SK-MEL-5 (cell line): ENCODE results near the gene CACNA1C. TPM values are rescaled to one million over a fixed set of nuclear protein-coding genes. Genes with fewer than 3 reads are reported as not detected.
"Not testable (repeated sequence)": the region's sequence is repeated elsewhere in the genome, so short reads cannot be mapped to it uniquely, and the experiment has no call there.

ENCODE experiments used
- DNase-seq: peaks from one replicate; pipeline ENCODE4 v3.0.0-alpha.2; 2016; ENCODE audit warnings: low read depth, low spot score
- in situ Hi-C: cut with HindIII; loops from 2 replicates; pipeline ENCODE4 v1.10.0; 2016; ENCODE audit warnings: low sequenced_read_pairs, high pct_unique_total_duplicates, low pct_unique_long_range_greater_than_20kb
- total RNA-seq: library from RNA; depleted of rRNA; stranded (reverse); fragments of >200 nt; shearing (Covaris generic); gene quantifications from 2 replicates; pipeline ENCODE4 v1.2.3, GENCODE V29; 2014

CACNA1C gene
- total RNA-seq, 1 experiment from 2014 or later, result 0.05 TPM

GRCh38 chr12:2677142-2677880 lies 624.5 kb downstream of the CACNA1C start:
- in situ Hi-C loops, result no loop called here
- DNase-seq, result no peak

- in situ Hi-C loops, result no loop called here
- DNase-seq, result no peak
These were observed 625.6 kb downstream of the CACNA1C start for GRCh38 chr12:2678426-2678825.

GRCh38 chr12:2679068-2679815 lies 626.5 kb downstream of the CACNA1C start:
- in situ Hi-C loops, result no loop called here
- no peak for DNase-seq

- in situ Hi-C loops, result no loop called here
- no peak for DNase-seq
These were observed 627.3 kb downstream of the CACNA1C start for GRCh38 chr12:2679816-2680675.

GRCh38 chr12:2680676-2681039 lies 627.9 kb downstream of the CACNA1C start:
- in situ Hi-C loops, result no loop called here

GRCh38 chr12:2681450-2682205 lies 628.8 kb downstream of the CACNA1C start:
- no peak for DNase-seq
- in situ Hi-C loops, result no loop called here

More at GRCh38 chr12:2680676-2681039, 627.9 kb downstream of the CACNA1C start:
- DNase-seq, result no peak

- peak; percentile 71 for DNase-seq
- in situ Hi-C loops, result no loop called here
These were observed 629.8 kb downstream of the CACNA1C start for GRCh38 chr12:2682296-2683251.

- DNase-seq, result no peak
- in situ Hi-C loops, result no loop called here
These were observed 630.7 kb downstream of the CACNA1C start for GRCh38 chr12:2683283-2684025.

GRCh38 chr12:2684026-2684325 lies 631.2 kb downstream of the CACNA1C start:
- DNase-seq, in situ Hi-C loops: not testable (repeated sequence)

GRCh38 chr12:2685620-2686279 lies 633.0 kb downstream of the CACNA1C start:
- DNase-seq, in situ Hi-C loops: not testable (repeated sequence)

GRCh38 chr12:2686280-2686646 lies 633.5 kb downstream of the CACNA1C start:
- in situ Hi-C loops, result no loop called here
- no peak for DNase-seq

- DNase-seq, result no peak
- in situ Hi-C loops, result no loop called here
These were observed 634.3 kb downstream of the CACNA1C start for GRCh38 chr12:2687058-2687457.

- in situ Hi-C loops, result no loop called here
- no peak for DNase-seq
These were observed 634.9 kb downstream of the CACNA1C start for GRCh38 chr12:2687726-2688125.

- no peak for DNase-seq
- in situ Hi-C loops, result no loop called here
These were observed 635.7 kb downstream of the CACNA1C start for GRCh38 chr12:2688381-2688931.

GRCh38 chr12:2689393-2689792 lies 636.6 kb downstream of the CACNA1C start:
- no peak for DNase-seq
- in situ Hi-C loops, result no loop called here
